Astrocyte (in vitro differentiated cells and primary cell): ENCODE data around the gene STARD8. TPM values are rescaled to one million over a fixed set of nuclear protein-coding genes. Genes with fewer than 3 reads are reported as not detected.

Experiments used
- DNase-seq: peaks from one replicate; pipeline ENCODE4 v3.0.0-alpha.2; 2010; ENCODE audit warnings: low read depth
- FAIRE-seq: peaks from 2 replicates; lab custom pipeline; 2011; peaks lifted over from hg19 to GRCh38; lab: Jason Lieb, UNC
- H2AFZ ChIP-seq: 2 replicates; pipeline ENCODE4 v1.6.0; 2012; ENCODE audit warnings: low read depth, low read length, inconsistent platforms
- H3K27ac ChIP-seq: 2 replicates; pipeline ENCODE4 v1.5.1; 2011; ENCODE audit warnings: low read depth, low read length, inconsistent platforms
- H3K27me3 ChIP-seq: 2 replicates; pipeline ENCODE4 v1.6.0; 2011; ENCODE audit warnings: low read length, inconsistent platforms; ENCODE audit not compliant: insufficient read depth
- H3K36me3 ChIP-seq: 2 replicates; pipeline ENCODE4 v1.5.1; 2011; ENCODE audit warnings: low read length, inconsistent platforms; ENCODE audit not compliant: insufficient read depth
- H3K4me1 ChIP-seq: 2 replicates; pipeline ENCODE4 v1.5.1; 2011; ENCODE audit warnings: low read length, inconsistent platforms; ENCODE audit not compliant: insufficient read depth
- H3K4me2 ChIP-seq: 2 replicates; pipeline ENCODE4 v1.6.0; 2012; ENCODE audit warnings: low read length, inconsistent platforms
- H3K4me3 ChIP-seq: 2 replicates; pipeline ENCODE4 v1.5.1; 2011; ENCODE audit warnings: low read depth, mild to moderate bottlenecking, low read length, inconsistent platforms; ENCODE audit not compliant: insufficient read depth
- H3K79me2 ChIP-seq: 2 replicates; pipeline ENCODE4 v1.6.0; 2012; ENCODE audit warnings: mild to moderate bottlenecking, low read length, inconsistent platforms; ENCODE audit not compliant: insufficient read depth
- H3K9ac ChIP-seq: 2 replicates; pipeline ENCODE4 v1.6.0; 2012; ENCODE audit warnings: mild to moderate bottlenecking, low read length, inconsistent platforms
- H3K9me3 ChIP-seq: 2 replicates; pipeline ENCODE4 v1.5.1; 2012; ENCODE audit warnings: low read depth, mild to moderate bottlenecking, low read length, inconsistent platforms; ENCODE audit not compliant: insufficient read depth
- H4K20me1 ChIP-seq: 2 replicates; pipeline ENCODE4 v1.6.0; 2012; ENCODE audit warnings: low read length, inconsistent platforms; ENCODE audit not compliant: insufficient read depth
- H3K27ac Mint-ChIP-seq: one replicate; pipeline ENCODE4 v1.8.0; 2021; ENCODE audit warnings: mild to moderate bottlenecking, mixed read lengths; ENCODE audit not compliant: unreplicated experiment
- H3K27me3 Mint-ChIP-seq: one replicate; pipeline ENCODE4 v1.8.0; 2021; ENCODE audit warnings: low read depth, mixed read lengths; ENCODE audit not compliant: unreplicated experiment
- H3K36me3 Mint-ChIP-seq: one replicate; pipeline ENCODE4 v1.8.0; 2021; ENCODE audit warnings: low read depth, mixed read lengths; ENCODE audit not compliant: unreplicated experiment
- H3K4me1 Mint-ChIP-seq: one replicate; pipeline ENCODE4 v1.8.0; 2021; ENCODE audit warnings: low read depth, mixed read lengths; ENCODE audit not compliant: unreplicated experiment
- H3K4me3 Mint-ChIP-seq: one replicate; pipeline ENCODE4 v1.8.0; 2021; ENCODE audit warnings: mild to moderate bottlenecking, moderate library complexity, mixed read lengths; ENCODE audit not compliant: unreplicated experiment
- H3K9me3 Mint-ChIP-seq: one replicate; pipeline ENCODE4 v1.8.0; 2021; ENCODE audit warnings: mild to moderate bottlenecking, mixed read lengths; ENCODE audit not compliant: unreplicated experiment
- EZH2 ChIP-seq: IDR thresholded peaks from 2 replicates; pipeline ENCODE4 v1.6.1; 2012; ENCODE audit warnings: mild to moderate bottlenecking, low read length, inconsistent platforms; ENCODE audit not compliant: insufficient read depth
- total RNA-seq: library from RNA; stranded (reverse); gene quantifications from 2 replicates; pipeline ENCODE4 v1.2.1, GENCODE V29; 2021
- TF ChIP-seq, protein P1 (sequence below): IDR thresholded peaks from 2 replicates; pipeline ENCODE4 v1.5.1; 2011; ENCODE audit warnings: low read depth, mild to moderate bottlenecking, inconsistent platforms, low read length, moderate library complexity; ENCODE audit not compliant: insufficient read depth

Gene STARD8
- total RNA-seq, 1 donor from 2014 or later: 1.3 TPM

DNA sequence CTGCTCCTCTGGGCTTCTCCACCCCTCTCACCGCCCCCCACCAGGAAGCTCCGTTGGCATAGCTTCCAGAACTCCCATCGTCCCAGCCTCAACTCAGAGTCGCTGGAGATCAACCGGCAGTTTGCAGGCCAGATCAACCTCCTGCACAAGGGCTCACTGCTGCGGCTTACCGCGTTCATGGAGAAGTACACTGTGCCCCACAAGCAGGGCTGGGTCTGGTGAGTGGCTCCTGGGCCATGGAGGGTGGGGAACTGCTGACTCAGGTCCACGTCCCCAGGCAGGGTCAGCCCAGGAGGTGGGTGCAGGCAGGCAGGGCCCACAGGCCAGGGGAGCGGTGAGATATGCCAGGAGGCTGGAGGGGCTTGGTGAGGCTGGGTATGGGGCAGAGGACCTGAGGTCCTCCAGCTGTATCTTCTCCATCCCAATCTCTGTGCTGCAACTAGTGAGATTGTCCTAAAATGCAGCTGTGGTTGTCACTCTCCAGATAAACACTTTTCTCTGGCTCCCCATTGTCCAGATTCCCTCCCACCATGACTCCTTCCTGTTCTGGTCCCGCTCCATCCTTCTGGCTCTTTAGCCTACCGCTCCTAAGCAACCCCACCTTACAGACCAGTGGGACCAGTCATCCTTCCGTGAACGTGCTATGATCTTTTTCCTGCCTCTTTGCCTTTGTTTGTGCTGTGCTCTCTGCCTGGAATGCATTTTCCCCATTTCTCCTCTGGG is 71.9 kb downstream of the STARD8 start:
- no peak overlapping the region for H3K27ac ChIP-seq
- H4K20me1 ChIP-seq: no peaks in the 10 kb centered on the region
- no peaks in the 10 kb centered on the region for H3K27me3 ChIP-seq
- no peak for FAIRE-seq
- H3K4me3 ChIP-seq: no peak overlapping the region
- H3K4me1 Mint-ChIP-seq: no peaks in the 10 kb centered on the region
- H3K4me3 Mint-ChIP-seq: no peak overlapping the region
- H3K9ac ChIP-seq: no peak overlapping the region
- no peak for TF ChIP-seq EZH2
- TF ChIP-seq, protein P1, sequence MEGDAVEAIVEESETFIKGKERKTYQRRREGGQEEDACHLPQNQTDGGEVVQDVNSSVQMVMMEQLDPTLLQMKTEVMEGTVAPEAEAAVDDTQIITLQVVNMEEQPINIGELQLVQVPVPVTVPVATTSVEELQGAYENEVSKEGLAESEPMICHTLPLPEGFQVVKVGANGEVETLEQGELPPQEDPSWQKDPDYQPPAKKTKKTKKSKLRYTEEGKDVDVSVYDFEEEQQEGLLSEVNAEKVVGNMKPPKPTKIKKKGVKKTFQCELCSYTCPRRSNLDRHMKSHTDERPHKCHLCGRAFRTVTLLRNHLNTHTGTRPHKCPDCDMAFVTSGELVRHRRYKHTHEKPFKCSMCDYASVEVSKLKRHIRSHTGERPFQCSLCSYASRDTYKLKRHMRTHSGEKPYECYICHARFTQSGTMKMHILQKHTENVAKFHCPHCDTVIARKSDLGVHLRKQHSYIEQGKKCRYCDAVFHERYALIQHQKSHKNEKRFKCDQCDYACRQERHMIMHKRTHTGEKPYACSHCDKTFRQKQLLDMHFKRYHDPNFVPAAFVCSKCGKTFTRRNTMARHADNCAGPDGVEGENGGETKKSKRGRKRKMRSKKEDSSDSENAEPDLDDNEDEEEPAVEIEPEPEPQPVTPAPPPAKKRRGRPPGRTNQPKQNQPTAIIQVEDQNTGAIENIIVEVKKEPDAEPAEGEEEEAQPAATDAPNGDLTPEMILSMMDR: no peak
- no peaks in the 10 kb centered on the region for H3K79me2 ChIP-seq
- no peaks in the 10 kb centered on the region for H3K9me3 ChIP-seq
- H3K9me3 Mint-ChIP-seq: no peaks in the 10 kb centered on the region
- no peak overlapping the region for H3K27ac Mint-ChIP-seq
- H3K27me3 Mint-ChIP-seq: peaks cover 7% of the 10 kb centered on the region
- no peaks in the 10 kb centered on the region for H3K36me3 ChIP-seq
- no peak overlapping the region for H2AFZ ChIP-seq
- H3K4me2 ChIP-seq: no peak overlapping the region
- H3K36me3 Mint-ChIP-seq: peaks cover 3% of the 10 kb centered on the region
- no peak for DNase-seq
- H3K4me1 ChIP-seq: no peaks in the 10 kb centered on the region

DNA sequence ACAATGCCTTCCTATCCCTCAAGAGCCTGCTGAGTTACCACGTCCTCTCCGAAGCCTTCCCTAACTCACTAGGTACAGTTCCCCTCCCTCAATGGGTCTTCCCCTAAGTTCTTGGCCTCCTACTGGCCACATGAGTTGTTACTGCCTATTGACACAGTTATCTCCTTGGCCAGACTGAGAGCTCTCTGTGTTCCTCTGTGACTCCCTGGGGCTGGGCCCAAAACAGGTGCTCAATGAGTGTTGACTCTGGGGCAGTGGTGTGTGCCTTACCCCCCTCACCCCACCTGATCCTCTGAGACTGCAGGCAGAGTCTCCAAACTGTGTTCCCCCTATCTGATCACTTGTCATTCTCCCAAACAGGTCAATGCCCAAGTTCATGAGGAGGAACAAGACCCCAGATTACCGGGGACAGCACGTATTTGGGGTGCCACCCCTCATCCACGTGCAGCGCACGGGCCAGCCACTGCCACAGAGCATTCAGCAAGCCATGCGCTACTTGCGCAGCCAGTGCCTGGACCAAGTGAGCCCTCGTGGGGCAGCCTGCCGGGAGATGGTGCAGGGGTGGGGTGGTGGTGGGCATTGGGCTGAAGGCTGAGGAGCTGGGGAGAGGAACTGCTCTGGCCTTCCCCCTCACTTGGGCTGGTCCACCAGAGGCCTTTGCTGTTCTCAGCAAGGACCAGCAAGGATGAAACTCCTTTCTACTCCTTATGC is 72.6 kb downstream of the STARD8 start:
- H3K4me1 Mint-ChIP-seq: no peaks in the 10 kb centered on the region
- no peak for TF ChIP-seq EZH2
- TF ChIP-seq, protein P1: no peak
- no peaks in the 10 kb centered on the region for H3K36me3 ChIP-seq
- no peak overlapping the region for H2AFZ ChIP-seq
- H3K9me3 Mint-ChIP-seq: no peaks in the 10 kb centered on the region
- H3K4me3 Mint-ChIP-seq: no peak overlapping the region
- no peak overlapping the region for H3K4me2 ChIP-seq
- H3K79me2 ChIP-seq: no peaks in the 10 kb centered on the region
- DNase-seq (no peak), FAIRE-seq (no peak)
- H3K27ac ChIP-seq: no peak overlapping the region
- H3K27me3 Mint-ChIP-seq: peaks cover 6% of the 10 kb centered on the region
- H3K4me3 ChIP-seq: no peak overlapping the region
- H3K36me3 Mint-ChIP-seq: peaks cover 3% of the 10 kb centered on the region
- H3K9me3 ChIP-seq: no peaks in the 10 kb centered on the region
- H3K4me1 ChIP-seq: no peaks in the 10 kb centered on the region
- H4K20me1 ChIP-seq: no peaks in the 10 kb centered on the region
- H3K27me3 ChIP-seq: no peaks in the 10 kb centered on the region
- H3K27ac Mint-ChIP-seq: no peak overlapping the region
- H3K9ac ChIP-seq: no peak overlapping the region

DNA sequence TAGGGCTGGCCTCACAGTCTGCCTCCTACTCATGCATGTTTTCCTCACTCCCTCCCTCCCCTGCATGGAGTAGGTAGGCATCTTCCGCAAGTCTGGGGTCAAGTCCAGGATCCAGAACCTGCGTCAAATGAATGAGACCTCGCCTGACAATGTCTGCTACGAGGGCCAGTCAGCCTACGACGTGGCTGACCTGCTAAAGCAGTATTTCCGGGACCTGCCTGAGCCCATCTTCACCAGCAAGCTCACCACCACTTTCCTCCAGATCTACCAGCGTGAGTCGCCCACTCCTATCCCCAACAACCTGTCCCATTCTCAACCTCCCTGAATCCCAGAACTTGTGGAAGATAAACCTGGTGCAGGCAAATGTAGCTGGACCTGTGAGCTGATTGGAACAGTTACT is 73.4 kb downstream of the STARD8 start:
- no peak for DNase-seq
- H3K4me3 ChIP-seq: no peak overlapping the region
- no peaks in the 10 kb centered on the region for H3K4me1 ChIP-seq
- Mint-ChIP-seq H3K9me3 (no peaks in the 10 kb centered on the region), H3K27me3 (peaks cover 6% of the 10 kb centered on the region), H3K27ac (no peak overlapping the region), H3K4me1 (no peaks in the 10 kb centered on the region), H3K36me3 (peaks cover 3% of the 10 kb centered on the region), H3K4me3 (no peak overlapping the region)
- no peak overlapping the region for H3K4me2 ChIP-seq
- peak; percentile 70 for FAIRE-seq
- no peaks in the 10 kb centered on the region for H3K79me2 ChIP-seq
- TF ChIP-seq, protein P1: no peak
- no peak for TF ChIP-seq EZH2
- H3K9ac ChIP-seq: no peak overlapping the region
- H3K27ac ChIP-seq: no peak overlapping the region
- H4K20me1 ChIP-seq: no peaks in the 10 kb centered on the region
- H2AFZ ChIP-seq: no peak overlapping the region
- no peaks in the 10 kb centered on the region for H3K27me3 ChIP-seq
- no peaks in the 10 kb centered on the region for H3K36me3 ChIP-seq
- no peaks in the 10 kb centered on the region for H3K9me3 ChIP-seq
